Measurements from ENCODE around the gene C1R.
A peak's percentile ranks its signal among the peaks of the same experiment; 100 is the strongest.

C1R gene

DNA sequence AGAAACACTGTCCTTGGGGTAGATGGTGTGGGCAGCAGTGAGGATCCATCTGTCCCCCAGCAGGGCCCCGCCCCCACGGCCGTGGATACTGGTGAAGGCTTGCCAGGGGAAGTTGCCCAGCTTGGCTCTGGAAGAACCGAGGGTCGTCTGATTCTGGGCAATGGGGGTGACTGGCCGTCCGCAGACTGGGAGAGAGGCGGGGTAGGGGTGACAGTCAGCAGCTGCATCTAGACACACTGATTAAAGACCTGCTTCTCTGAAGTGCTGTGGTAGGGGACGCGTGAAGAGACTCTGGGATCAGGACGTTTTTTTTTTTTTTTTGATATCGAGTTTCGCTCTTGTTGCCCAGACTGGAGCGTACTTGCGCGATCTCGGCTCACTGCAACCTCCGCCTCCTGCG, 4.7 kb upstream of the C1R start:
- peak; percentile 24 for DNase-seq (ENCODE audit: low spot score)

DNA sequence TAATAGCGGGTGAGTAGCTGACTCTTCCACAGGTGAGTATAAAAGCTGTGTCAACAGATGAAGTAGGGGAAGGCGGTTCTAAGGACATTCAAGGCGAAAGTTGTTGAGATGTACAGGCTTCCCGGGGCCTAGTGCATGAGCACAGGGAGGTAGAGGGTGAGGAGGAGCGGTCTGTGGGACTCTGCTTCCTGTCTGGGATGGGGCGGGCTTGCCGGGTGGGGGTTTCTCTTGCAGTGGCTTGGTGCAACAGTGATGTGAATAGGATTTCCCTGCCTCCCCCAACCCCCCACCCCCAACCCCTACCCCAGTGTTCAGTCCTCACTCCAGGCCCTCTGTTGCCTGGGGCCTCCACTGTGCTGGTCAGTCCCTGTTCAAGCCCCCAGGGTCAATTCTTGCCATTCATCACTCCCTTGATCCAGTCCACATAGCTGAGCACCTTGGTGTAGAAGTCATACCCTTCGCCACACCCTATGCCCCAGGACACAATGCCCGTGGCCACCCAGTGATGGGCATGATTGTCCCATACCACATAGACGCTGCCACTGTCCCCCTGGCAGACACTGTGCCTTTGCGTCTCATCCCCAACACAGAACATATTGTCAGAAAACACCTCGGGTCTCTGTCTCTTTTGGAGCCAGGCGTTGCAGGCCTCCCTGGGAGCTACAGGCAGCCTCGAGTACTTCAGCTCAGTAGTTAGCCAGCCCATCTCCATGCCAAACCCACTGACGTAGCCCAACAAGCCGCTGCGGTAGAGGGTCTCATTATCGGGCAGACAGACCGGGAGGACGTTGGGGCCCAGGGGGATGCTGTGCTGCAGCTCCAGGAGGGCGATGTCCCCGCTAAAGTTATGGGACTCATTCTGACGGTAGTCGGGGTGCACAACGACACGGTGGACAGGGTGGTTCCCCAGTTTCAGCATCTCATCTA, 4.0 kb upstream of the C1R start:
- DNase-seq (ENCODE audit: low spot score), result no peak

DNA sequence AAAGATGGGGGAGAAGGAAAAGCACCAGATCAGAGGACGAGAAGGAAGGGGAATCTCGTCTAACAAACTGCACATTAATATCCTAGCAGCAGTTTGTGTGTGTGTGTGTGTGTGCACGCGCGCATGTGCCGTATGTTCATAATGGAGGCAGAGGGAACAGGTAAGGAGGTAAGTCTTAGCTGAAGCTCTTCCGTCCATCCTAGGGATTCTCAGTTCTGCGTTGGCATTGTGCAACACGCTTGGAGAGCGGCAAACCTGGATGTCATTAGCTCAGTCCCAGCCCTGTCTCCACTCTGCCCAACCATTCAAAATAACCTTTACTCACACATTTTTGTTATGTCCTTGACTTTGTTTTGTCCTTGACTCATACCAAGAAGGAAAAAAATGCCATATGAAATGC, 1.6 kb upstream of the C1R start:
- no peak for DNase-seq (ENCODE audit: low spot score)

DNA sequence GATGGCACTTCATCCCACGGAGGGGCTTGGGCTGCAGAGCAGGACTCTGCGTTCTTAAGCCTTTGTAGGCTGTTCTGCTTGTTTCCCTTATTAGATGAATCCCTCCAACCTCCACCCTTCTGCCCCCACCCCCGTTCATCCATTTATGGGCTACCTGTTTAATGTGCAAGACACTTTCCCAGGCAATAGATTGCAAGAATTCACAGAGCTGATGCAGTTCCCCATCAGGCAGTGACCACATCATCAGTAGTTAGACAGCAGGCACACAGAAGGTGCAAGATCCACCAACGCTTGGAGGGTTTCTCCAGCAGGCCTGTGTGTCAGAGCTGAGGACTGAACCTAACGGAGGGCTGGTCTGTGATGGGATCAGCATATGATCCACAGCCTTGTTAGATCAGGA, 1.2 kb upstream of the C1R start:
- DNase-seq (ENCODE audit: low spot score), result no peak

DNA sequence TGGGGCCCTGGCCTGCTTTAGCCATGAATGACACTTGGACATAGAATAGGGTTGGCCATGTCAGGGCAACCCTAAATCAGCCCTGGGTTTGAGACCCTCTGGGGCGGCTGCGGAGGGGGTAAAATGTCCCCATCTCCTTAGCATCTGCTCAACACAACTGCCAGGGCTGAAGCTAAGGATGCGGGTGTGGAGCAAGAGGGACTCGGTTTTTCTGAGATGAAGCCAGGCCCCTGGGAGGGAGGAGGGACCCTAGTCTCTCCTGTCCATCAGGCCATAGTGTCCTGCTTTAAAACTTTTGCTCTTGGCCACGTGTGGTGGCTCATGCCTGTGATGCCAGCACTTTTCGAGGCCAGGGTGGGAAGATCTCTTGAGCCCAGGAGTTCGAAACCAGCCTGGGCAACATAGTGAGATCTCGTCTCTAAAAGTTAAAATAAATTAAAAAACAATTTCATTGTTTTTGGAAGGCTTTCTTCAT, 778 bp upstream of the C1R start:
- DNase-seq (ENCODE audit: low spot score), result no peak

DNA sequence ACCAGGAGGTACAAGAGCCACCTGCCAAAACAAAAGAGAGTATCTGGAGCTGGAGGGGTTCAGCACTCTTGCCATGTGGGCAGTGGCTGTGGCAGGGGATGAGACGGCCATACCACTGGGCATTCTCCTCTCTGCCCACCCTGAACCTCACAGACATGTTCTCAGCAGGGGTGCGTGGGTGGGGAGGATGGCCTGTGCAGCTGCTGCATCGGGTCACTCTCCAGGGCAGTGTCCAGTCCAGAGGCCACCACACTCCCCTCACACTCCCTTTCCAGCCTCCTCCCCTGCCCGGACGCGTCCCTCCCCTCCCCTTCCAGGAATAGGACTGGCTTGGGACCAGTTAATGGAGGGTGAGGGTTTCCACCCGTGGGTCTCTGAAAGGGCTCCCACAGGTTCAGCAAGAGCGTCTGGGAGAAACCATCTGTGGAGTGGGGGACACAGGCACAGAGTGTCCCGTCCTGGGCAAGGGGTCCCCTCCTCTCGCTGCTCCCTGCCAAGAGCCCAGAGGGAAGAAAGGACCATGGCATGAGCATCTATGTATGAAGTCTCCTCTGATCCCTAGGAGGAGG, 501 bp downstream of the C1R start:
- DNase-seq (ENCODE audit: low spot score), result no peak

DNA sequence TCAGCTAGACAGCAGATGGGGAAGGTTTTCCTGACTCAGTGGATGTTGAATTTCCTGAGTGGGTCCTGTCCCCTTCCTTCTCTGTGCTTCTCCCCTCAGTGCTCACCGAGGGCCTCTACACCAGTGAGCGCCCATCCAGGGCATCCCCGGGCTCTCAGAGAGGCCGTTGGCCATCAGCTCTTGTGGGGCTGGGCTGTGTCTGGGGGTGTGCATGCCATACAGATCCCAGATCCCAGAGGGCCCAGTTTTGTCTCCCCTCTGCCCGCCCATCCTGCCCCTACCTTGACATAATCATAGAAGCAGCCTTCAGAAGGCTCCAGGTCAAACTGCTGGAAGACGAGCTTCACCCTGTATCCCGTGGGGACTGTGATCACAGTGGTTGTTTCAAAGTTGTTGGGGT, 1.1 kb downstream of the C1R start:
- no peak for DNase-seq (ENCODE audit: low spot score)

DNA sequence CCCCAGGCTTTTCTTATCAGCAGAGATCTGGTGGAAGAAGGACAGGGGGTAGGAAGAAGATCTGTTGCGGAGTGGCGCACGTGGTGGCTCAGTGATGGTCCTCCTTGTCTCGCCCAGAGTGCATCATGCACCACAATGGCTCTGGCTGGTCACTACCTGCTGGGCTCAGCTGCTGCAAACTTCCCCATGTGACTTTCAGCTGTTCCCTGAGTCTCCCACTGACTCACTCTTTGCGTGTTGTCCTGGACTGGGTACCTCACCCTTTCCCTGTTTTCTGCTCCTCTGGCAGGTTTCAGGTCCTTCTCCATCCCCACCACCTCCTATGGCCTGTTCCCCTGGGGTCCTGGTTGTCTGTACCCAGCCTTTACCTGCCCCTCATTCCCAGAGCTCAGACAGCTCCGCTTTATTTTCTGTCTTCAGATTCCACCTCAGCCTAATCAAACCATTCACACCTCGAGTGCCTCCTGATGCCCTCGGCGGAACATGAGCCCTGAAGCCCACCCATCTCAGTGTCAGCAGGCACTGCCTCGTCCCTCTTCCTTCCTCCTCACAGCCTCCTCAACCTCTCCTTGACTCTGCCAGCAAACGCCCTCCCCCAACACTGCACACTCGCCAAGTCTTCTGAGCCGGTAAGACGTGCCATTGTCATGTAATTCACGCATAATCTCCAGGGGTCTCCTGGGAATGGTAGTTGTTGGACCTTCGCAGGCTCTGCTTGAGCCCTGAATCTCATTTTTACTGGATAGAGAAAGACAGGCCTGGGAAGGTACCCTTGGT, 1.8 kb downstream of the C1R start:
- DNase-seq (ENCODE audit: low spot score), result no peak

DNA sequence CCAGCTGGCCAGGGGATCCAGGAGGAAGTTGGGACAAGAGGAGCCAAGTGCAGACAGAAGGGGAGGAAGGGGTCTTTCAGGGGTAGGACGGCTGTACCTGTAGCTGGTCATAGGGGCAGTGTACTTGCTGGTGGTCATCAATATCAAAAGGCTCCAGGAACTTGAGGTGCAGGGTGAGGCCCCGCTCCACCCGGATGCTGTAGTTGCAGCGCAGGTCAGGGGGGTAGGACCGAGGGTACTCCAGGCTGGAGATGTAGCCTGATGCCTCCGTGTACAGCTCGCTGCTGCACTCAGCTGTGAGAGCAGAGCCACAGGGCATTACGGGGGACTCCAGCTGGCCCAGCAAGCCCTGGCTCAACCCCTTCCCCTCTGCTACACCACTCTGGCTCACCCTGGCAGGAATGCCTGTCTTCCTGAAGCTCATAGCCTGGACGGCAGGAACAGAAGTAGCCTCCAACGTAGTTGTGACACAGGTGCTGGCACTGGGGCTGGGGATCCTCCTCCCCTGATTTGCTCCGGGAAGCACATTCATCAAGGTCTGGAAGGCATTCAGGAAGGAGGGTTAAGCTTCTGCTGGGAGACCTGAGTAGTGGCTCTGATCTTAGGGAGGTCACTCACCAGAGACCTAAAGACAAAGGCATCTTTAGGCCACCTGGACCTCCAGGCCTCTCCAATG, 2.9 kb downstream of the C1R start:
- no peak for DNase-seq (ENCODE audit: low spot score)

DNA sequence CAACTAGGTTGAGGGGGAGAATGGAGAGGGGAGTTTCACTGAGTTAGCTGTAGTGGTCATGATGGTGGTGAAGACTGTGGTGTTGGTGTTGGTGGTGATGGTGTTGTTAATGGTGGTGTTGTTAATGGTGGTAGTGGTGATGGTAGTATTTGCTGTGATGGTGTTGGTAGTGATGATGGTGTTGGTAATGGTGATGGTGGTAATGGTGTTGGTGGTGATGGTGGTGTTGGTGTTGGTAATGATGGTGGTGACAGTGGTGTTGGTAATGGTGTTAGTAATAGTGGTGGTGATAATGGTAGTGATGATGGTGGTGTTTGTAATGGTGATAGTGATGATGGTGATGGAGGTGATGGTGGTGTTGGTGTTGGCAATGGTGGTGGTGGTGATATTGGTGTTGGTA, 9.1 kb downstream of the C1R start:
- no peak for DNase-seq (ENCODE audit: low spot score)

DNA sequence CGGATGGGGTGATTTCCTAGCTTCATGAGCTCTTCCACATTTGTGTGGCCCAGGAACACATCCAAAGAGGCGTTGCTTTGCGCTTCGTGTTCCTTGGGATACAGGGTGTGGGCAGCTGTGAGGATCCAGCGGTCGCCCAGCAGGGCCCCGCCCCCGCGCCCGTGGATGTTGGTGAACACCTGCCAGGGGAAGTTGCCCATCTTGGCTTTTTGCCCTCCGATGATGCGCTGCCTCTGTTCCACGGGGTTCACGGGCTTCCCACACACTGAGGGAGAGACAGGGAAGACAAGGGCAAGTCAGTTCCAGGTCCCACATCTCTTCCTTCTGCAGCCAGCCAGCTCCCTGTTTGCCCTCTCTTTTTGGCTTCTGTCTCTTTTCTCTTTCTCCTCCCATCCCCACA, 11.2 kb downstream of the C1R start:
- no peak for DNase-seq (ENCODE audit: low spot score)

DNA sequence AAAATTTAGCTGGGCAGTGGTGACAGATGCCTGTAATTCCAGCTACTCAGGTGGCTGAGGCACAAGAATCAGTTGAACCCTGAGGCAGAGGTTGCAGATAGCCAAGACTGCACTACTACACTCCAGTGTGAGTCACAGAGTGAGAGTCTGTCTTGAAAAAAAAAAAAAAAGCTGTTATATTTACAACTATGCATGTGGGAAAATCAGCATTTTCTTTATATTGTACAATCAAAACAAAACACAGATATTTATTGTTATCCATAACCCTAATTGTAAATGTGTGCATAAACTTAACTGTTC, 12.5 kb downstream of the C1R start:
- DNase-seq (ENCODE audit: low spot score), result no peak

DNA sequence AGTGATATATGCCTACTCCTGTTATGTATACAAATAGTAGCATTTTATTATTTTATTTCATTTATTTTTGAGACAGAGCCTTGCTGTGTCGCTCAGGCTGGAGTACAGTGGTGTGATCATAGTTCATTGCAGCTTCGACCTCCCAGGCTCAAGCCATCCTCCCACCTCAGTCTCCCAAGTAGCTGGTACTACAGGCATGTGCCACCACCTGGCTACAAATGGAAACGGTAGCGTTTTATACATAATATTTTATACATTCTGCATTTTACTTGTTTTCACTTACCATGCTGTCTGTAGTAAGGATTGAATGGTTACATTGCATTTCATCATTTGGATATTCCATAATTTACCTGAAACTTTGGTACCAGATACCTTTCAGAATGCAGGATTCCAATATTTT, 14.1 kb downstream of the C1R start:
- DNase-seq (ENCODE audit: low spot score), result no peak

DNA sequence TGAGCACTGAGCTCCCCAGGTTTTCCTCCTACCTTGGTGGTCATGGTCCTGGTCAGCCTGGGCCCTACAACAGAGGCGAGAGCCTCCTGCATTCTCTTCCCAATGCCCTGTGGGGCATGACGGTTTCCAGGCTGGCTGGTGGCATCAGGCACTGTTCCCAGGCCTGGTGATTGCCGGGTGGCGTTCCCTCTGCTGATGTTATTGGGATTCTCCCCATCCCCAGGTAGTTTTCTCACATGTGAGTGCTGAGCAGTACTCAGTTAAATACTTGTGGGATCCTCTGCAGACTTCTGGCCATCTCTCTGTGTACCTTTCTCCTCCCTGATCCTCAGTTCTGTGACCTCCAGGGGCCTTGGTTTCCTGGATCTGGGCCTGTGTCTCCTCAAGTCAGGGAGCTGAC, 15.8 kb downstream of the C1R start:
- DNase-seq (ENCODE audit: low spot score), result no peak

DNA sequence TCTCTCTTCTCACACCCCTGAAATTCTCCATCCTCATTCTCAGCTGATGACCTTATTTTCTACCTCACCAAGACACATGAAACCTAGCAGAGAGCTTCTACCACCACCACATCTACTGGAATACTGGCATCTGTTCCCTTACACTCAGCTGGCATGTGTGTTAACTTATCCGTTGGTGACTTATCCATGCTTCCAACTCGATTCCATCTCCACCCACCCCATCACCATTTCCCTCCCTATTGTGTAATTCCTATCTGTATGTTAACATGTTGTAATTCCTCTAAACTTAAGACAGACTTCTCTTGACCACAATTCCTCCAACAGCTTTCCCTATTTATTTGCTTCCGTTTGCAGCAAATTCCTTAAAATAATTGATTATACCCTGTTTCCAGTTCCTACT, 16.3 kb downstream of the C1R start:
- no peak for DNase-seq (ENCODE audit: low spot score)

DNA sequence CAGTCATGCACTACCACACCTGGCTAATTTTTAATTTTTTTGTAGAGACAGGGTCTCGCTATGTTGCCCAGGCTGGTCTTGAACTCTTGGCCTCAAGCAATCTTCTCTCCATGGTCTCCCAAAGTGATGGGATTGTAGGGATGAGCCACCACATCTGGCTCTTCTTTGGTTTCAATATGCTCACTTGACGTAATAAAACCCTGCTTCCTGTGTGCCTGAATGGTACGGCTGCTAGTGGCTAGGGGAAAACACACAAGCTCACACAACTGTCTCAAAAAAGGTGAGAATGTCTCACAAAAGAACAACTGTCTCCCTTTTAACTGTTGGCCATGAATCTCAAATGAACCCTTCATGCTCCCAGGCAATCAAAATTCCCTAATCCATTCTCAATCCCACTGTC, 16.7 kb downstream of the C1R start:
- DNase-seq (ENCODE audit: low spot score), result no peak

DNA sequence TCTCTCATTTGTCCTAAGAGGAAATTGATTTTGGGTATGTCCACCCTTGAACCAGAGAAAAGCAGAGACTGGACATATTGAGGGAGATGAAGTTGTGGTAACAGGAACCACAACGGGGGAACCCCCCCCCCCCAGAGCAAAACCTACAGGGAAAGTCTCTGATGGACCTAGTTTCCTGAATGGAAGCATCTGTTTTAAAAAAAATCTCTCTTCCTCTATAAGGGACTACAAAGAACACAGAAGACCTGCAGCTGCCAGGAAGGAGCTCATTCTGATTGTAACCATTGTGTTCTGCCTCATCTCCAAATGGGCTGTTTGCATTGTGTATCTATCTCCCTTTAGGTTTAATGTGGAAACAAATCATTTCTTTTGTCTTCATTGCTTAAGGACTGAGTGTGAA, 18.3 kb downstream of the C1R start:
- DNase-seq (ENCODE audit: low spot score), result no peak

DNA sequence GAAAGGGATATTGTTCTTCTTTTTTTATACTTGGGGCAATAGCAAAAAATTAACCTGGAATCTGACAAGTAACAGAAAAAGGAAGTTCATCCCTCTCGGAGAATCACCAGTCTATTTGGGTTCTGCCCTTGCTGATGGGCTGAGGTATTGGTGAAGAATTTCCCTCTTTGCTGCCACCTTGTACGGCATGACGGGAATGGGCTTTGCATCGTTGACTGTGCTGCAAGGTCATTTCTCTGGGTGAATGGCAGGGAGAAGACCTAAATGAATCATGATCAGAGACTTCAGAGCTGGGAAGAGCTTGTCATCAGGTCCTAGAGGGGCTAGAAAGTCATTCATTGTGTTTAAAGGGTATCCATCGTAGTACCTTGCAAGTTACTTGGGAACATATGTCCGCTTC, 19.7 kb downstream of the C1R start:
- DNase-seq (ENCODE audit: low spot score), result no peak

DNA sequence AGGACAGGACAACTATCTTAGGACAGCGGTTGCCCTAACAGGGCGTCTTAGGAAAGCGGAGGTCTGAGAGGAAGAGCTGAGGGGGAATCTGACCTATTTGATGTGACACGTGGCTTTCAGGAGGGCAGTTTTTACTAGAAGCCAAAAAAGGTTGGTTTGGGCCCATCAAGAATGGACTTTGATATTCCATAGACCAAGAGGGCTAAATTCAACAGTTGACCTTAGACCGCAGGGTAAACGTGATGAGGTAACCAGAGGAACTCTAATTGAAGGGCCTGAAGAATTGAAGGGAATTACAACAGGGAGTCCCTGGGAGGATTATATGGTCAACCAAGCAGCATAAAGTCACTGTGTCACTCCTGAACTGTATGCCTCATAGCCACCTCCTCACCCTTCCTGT, 20.2 kb downstream of the C1R start:
- no peak for DNase-seq (ENCODE audit: low spot score)

DNA sequence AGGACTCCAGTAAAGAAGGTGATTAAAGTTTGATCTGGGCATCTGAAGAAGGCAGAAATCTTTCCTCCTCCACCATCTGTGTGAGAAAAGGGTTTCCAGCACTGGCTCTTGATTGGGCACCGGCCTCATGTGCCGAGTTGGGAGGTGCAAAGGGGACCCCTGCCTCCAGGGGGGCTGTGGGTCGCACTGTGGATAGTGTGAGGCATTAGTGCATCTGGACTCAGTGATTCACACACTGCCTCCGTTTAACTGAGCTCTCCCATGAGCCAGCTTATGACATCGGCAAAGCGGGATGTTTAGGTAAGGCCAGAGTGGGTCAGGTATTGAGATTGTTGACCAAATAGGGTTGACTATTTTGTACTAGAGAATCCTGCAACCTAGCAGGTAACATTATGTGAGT, 22.9 kb downstream of the C1R start:
- DNase-seq (ENCODE audit: low spot score), result no peak

DNA sequence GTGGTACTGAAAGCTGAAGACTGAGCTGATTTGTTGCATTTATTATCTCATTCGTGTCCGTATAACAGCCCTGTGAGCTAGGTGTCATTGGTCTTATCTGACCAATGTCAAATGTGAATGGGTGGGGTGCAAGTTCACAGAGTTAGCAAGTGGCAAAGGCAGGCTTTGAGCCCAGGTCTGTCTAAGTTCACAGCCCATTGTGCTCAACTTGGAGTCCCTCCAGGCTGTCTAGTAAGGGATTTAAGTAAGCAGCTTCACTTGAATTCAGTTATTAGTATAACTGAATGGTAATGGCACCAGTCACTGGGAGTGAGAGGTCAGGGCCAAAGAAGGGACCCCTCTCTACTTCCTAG, 23.3 kb downstream of the C1R start:
- peak; percentile 6 for DNase-seq (ENCODE audit: low spot score)

DNA sequence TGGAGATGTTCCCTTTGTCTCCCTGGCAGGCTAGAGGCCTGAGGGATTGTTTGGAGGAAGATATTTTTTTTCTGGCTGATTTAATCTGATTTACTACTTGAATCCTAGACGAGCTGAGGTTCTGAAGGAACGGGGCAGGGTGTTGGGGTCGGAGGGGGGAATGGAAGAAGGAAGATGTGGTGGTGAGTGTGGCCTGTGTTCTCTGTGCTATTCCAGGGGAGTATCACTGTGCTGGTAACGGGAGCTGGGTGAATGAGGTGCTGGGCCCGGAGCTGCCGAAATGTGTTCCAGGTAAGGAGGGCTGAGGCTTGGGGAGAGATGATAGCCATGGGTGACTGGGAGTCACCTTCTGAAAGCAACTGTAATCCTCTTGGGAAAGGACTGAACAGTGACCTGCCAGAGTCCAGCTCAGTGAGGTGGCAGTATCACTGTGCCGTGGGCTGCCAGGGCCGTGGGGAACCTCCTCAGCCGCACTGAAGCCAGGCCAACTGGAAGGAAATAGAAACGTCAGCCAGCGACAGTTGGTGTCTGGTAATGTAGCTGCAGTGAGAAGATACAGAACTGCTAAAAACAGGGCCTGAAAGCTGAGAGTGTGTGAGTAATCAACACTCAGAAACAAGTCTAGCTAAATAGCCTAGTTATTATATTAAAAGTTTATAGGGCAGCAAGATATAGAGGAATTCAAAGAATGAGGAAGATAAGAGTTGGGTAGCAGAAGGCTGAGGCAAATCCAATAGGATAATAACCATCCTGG, 23.8 kb downstream of the C1R start:
- peak; percentile 90 for DNase-seq (ENCODE audit: low spot score)
